GM23248 (cell line): ENCODE results near the gene TTI1.

Experiments
- EZH2 ChIP-seq: fragments of 200-600 bp; sonication (generic); IDR thresholded peaks from 2 replicates; pipeline ENCODE4 v1.6.1; 2018; ENCODE audit warnings: antibody characterized with exemption, mild to moderate bottlenecking; ENCODE audit not compliant: insufficient read depth, poor library complexity, severe bottlenecking
- EZH2phosphoT487 ChIP-seq: fragments of 200-600 bp; sonication (generic); IDR thresholded peaks from 2 replicates; pipeline ENCODE4 v1.6.1; 2018; ENCODE audit warnings: antibody characterized with exemption, moderate library complexity, mild to moderate bottlenecking, low read depth; ENCODE audit not compliant: insufficient read depth

DNA sequence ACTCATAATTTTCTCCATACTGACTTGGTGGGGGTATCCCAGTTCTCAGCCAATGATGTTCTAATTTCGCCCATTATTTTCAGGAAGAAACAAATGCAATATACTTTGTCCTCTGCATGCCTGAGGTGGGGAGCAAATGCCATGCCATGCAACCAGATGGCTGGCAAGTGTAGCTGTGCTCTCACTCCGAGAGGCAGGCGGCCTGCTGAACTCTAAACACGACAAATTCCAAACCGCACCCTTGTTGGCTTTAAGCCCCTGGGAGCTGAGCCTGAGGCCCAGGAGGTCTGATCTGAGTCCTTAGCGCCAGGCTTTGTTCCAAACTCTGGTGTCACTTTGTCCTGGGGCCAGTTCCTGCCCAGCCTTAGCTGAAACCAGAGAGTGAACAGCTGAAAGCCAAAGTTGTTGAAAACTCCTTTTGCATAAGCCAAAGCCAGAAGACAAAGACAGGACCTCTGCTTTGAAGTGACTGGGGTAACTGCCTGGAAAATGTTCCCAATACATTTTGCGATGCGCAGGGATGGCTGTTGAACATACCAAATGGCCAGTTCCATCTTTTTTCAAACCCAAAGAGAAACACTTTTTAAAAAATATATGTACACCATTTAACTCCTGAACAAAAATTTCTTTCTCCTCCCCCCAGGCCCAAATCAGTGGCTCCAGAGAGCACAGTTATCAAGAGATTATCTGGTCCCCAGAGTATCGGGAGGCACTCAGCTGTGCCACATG is 46.2 kb downstream of the TTI1 start:
- TF ChIP-seq EZH2phosphoT487 = no peak
- TF ChIP-seq EZH2 = no peak
